ENCODE measurements around the gene ANKRD65.
A peak's percentile ranks its signal among the peaks of the same experiment; 100 is the strongest.
"Not testable (repeated sequence)": the region's sequence is repeated elsewhere in the genome, so short reads cannot be mapped to it uniquely, and the experiment has no call there.

Gene ANKRD65

DNA sequence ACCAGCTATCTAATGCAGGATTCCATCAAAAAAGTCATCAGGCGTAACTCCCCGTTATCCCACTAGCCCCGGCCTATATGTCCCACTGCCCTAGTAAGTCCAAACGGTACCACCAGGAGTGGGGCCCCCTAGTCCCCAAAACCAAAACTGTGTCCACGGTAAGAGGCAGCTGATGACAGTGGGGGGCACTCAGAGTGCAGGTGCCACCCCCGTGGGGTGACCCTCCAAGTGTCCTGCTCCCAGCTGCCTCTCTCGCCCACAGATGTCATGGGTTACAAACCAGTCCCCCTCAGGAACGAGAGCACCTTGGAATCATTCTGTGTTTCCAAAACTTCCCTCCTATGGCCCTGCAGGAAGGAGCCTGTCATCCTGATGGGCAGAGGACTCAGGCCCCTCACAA, 35.1 kb downstream of the ANKRD65 start:
- H3K4me3 ChIP-seq (ENCODE audit: low read depth, low read length), result no peak overlapping the region
- TF ChIP-seq, protein P1, sequence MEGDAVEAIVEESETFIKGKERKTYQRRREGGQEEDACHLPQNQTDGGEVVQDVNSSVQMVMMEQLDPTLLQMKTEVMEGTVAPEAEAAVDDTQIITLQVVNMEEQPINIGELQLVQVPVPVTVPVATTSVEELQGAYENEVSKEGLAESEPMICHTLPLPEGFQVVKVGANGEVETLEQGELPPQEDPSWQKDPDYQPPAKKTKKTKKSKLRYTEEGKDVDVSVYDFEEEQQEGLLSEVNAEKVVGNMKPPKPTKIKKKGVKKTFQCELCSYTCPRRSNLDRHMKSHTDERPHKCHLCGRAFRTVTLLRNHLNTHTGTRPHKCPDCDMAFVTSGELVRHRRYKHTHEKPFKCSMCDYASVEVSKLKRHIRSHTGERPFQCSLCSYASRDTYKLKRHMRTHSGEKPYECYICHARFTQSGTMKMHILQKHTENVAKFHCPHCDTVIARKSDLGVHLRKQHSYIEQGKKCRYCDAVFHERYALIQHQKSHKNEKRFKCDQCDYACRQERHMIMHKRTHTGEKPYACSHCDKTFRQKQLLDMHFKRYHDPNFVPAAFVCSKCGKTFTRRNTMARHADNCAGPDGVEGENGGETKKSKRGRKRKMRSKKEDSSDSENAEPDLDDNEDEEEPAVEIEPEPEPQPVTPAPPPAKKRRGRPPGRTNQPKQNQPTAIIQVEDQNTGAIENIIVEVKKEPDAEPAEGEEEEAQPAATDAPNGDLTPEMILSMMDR (IDR thresholded peaks at IDR 0.05; ENCODE audit: low read depth, low read length), result no peak

DNA sequence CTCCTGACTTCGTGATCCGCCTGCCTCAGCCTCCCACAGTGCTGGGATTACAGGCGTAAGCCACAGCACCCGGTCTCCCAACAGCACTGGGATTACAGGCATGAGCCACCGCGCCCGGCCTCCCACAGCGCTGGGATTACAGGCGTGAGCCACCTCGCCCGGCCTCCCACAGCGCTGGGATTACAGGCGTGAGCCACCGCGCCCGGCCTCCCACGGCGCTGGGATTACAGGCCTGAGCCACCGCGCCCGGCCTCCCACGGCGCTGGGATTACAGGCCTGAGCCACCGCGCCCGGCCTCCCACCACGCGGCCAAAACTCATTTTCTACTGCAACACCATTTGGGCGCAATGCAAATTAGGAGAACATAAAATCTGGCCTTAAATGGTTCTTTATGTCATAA, 35.7 kb downstream of the ANKRD65 start:
- H3K4me3 ChIP-seq (ENCODE audit: low read depth, low read length), result not testable (repeated sequence)

DNA sequence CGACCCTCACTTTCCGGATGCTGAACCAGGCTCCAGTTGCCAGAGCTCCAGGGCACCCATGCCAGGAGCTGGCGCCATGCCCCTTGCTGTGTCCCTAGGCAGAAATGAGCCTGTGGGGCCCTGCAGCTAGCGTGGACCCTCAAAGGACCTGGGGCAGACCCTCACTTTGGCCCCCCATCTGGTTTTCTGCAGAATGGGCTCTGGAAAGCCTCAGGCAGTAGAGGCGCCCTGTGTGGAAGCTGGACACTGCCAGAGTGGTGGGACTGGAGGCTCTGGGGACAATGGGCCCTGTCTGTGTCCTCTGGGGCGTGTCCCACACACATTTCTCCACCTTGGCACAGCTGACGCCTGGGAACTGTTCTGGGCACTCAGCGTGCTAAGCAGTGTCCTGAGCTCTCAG, 39.8 kb downstream of the ANKRD65 start:
- H3K4me3 ChIP-seq (ENCODE audit: low read depth, low read length), result no peak overlapping the region
- TF ChIP-seq, protein P1 (IDR thresholded peaks at IDR 0.05; ENCODE audit: low read depth, low read length), result no peak

DNA sequence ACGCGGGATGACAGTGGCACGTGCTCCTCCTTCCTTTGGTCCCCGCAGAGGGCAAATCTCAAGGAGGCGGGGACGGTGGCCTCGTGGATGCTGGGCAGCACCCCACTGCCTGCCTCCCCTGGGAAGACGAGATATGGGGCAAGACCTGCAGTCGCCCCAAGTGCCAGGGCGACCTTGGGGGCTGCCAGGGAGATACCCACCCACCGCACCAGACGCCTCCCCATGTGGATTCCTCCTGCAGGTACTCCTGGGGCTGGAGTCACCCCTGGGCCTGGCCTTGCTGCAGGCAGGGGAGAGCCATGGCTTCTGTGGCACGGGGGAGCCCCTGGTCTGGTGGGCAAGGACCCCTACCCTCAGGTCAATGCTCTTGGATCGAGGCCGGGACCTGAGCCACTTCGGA, 40.2 kb downstream of the ANKRD65 start:
- no peak overlapping the region for H3K4me3 ChIP-seq (ENCODE audit: low read depth, low read length)
- TF ChIP-seq, protein P1 (IDR thresholded peaks at IDR 0.05; ENCODE audit: low read depth, low read length), result no peak

DNA sequence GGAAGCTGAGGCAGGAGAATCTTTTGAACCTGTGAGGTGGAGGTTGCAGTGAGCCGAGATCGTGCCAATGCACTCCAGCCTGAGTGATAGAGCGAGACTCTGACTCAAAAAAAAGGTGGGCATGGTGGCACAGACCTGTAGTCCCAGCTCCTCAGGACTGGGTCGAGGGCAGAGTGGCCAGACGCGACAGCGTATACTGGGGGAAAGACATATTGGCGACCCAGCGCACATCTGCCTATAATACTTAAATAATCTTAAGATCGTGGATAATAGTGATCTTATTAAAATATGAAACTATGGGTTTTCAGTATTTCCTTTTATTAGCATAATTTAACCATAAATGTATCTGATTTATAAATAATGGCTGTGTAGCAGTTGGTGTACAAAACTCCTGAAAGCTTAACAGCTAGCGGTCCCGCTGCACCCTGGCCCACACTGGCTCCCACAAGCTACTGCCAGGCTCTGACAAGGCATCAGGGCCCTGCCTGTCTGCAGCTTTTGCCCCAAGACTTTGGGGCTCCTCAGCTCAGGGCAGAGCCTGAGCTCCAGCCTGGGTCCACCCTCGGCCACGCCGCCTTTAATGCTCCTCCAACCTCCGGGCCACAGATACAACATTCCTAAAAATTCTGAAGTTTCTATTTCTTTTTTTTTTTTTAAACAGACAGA, 43.4 kb downstream of the ANKRD65 start:
- TF ChIP-seq, protein P1 (IDR thresholded peaks at IDR 0.05; ENCODE audit: low read depth, low read length), result no peak
- H3K4me3 ChIP-seq (ENCODE audit: low read depth, low read length), result no peak overlapping the region

DNA sequence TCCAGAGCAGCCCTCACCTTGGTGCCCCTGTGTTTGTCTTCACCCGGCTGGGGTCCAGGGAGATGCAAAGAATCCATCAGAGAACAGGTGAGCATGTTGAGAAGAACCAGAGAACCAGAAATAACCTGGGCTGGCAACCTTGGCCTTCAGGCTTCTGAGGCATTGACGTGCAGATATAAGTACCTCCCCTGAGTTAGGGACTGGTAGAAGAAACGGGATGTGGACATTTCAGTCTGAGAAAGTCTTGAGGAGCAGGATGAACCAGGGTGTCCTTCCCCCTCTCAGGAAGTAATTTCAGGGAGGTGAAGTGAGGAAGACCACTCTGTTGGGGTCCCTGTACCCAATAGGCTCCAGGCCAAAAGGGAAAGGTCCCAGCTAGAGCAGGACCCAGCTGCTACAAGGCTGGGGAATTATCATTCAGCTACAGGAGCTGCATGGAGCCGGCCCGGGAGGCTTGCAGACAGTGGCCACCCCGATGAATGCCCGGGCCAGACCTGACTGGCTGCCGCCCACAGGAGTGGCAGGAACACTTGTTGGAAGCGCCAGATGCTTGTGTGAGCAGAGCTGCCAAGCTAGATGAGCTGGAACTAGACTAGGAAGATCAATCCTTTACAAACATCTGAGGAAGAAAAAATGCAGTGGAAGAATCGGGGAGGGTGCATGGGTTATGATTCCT, 44.4 kb downstream of the ANKRD65 start:
- TF ChIP-seq, protein P1 (IDR thresholded peaks at IDR 0.05; ENCODE audit: low read depth, low read length), result no peak
- no peak overlapping the region for H3K4me3 ChIP-seq (ENCODE audit: low read depth, low read length)

DNA sequence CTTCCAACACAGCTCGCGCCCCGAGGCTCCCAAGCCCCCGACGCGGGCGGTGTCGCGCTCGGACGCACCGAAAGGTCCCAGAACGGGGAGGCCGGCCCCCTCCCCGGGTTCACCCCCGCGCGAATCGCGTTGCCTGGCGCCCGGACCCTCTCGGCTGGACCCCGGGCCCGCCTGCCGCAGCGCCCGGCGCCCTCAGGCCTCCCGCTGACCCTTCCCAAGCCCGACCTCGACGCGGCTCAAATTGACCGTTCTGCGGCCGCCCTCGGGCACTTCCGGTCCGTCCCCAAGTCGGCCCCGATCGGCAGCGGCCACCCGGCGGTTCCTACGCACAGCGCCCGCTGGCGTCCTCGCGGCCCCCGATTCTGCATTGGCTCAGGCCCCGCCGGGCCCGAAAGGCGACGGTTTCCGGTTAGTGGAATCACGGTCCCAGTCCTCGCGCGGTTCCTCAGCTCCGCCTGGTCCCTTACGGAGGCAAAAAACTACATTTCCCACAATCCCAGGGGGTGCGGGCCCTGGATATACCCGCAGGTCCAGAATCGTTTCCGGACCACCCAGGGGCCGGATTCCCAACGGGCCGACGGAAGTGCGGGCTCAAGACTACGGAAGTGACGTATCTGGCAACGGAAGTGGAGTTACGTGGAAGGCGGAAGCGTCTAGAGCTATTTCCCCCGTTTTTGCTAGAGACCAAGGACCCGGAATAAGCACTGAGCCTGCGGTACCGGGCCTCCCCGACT, 46.0 kb downstream of the ANKRD65 start, which contains the start of gene AURKAIP1:
TSS of gene AURKAIP1 (minus strand) at position 279 of the 734 bp plus-strand sequence. CDS start 451 bp downstream, outside the sequence.
- TF ChIP-seq, protein P1 (IDR thresholded peaks at IDR 0.05; ENCODE audit: low read depth, low read length), result peak; percentile 27; the same call in 1 of the 2 replicates
- H3K4me3 ChIP-seq (ENCODE audit: low read depth, low read length), result peak within 1 kb of the TSS; percentile 89
